Peyer's patch (tissue), 4 donors: ENCODE data around the gene RXFP1.

Source experiments
- POLR2A ChIP-seq, 2 donors: fragments of 450-650 bp; IDR thresholded peaks; one replicate each; pipeline ENCODE4 v1.5.1; 2017; ENCODE audit warnings: antibody characterized with exemption in 2 of 2, mild to moderate bottlenecking in 2 of 2, moderate library complexity in 2 of 2
- TF ChIP-seq, protein P1 (sequence below), 6 experiments: fragments of 450-650 bp in 4 of 6; fragments of 200-600 bp in 2 of 6; sonication (generic) in 1 of 6; IDR thresholded peaks; one replicate each; pipeline ENCODE4 v1.5.1; 2017 to 2019; ENCODE audit warnings: antibody characterized with exemption in 6 of 6, mild to moderate bottlenecking in 3 of 6, moderate library complexity in 1 of 6

DNA sequence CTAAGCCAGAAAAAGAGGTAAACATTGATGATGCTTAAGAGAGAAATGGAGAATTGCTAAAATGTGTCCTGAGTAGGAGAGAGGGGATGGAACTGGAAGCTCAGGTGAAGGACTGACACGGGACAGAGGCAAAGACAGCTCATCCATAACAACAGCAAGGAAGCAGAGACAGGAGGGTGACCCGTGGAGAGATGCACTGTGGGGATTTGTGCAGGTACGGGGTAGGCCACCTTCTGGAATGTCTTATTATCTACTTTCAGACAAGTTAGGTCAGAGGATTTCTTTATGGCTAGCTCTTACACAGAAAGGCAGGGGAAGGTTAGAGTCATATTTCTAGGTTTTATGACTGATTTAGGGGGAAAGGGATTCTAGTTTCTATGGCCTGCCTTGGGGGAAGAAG lies 31.7 kb downstream of the RXFP1 start:
- TF ChIP-seq, protein P1, sequence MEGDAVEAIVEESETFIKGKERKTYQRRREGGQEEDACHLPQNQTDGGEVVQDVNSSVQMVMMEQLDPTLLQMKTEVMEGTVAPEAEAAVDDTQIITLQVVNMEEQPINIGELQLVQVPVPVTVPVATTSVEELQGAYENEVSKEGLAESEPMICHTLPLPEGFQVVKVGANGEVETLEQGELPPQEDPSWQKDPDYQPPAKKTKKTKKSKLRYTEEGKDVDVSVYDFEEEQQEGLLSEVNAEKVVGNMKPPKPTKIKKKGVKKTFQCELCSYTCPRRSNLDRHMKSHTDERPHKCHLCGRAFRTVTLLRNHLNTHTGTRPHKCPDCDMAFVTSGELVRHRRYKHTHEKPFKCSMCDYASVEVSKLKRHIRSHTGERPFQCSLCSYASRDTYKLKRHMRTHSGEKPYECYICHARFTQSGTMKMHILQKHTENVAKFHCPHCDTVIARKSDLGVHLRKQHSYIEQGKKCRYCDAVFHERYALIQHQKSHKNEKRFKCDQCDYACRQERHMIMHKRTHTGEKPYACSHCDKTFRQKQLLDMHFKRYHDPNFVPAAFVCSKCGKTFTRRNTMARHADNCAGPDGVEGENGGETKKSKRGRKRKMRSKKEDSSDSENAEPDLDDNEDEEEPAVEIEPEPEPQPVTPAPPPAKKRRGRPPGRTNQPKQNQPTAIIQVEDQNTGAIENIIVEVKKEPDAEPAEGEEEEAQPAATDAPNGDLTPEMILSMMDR (IDR thresholded peaks at IDR 0.05) = no peak
- no peak for TF ChIP-seq POLR2A (IDR thresholded peaks at IDR 0.05)
